ENCODE data around the gene BEST3. TPM values are rescaled to one million over a fixed set of nuclear protein-coding genes. Genes with fewer than 3 reads are reported as not detected.

The BEST3 gene
- total RNA-seq: not detected

GRCh38 chr12:69698769-69699540 is at the start of gene BEST3:
BEST3 (minus strand) TSS chr12:69699303; CDS start chr12:69697798, 1,505 bp downstream.
- Mint-ChIP-seq H3K36me3 (ENCODE audit: low read depth) (no peaks in the 10 kb centered on the region), H3K27me3 (peaks cover 6% of the 10 kb centered on the region), H3K4me3 (no peak within 1 kb of the TSS), H3K4me1 (ENCODE audit: low read depth) (no peaks in the 10 kb centered on the region), H3K27ac (no peak within 1 kb of the TSS), H3K9me3 (no peaks in the 10 kb centered on the region)
- CTCF ChIA-PET: no interaction called here
- POLR2A ChIA-PET: no interaction called here
- no peak for TF ChIP-seq CTCF (IDR thresholded peaks at IDR 0.05)
- ATAC-seq (no peak), DNase-seq (no peak)
- intact Hi-C loops (cut with micrococcal nuclease): no loop called here

- Mint-ChIP-seq H3K27ac (no peak overlapping the region), H3K4me3 (no peak overlapping the region), H3K4me1 (ENCODE audit: low read depth) (peaks cover 18% of the 10 kb centered on the region), H3K36me3 (ENCODE audit: low read depth) (peaks cover under 1% of the 10 kb centered on the region), H3K9me3 (no peaks in the 10 kb centered on the region), H3K27me3 (no peaks in the 10 kb centered on the region)
- TF ChIP-seq CTCF (IDR thresholded peaks at IDR 0.05): no peak
- DNase-seq (no peak), ATAC-seq (no peak)
- POLR2A ChIA-PET: interaction anchor here (1.2 kb wide), 1 partner anchor 9 kb away, joined by 3 read pairs; no protein-coding TSS in a partner anchor
- CTCF ChIA-PET: interaction anchor here (1.2 kb wide), 1 partner anchor 105 kb away, joined by 3 read pairs; no protein-coding TSS in a partner anchor
- intact Hi-C loops (cut with micrococcal nuclease): no loop called here
Observed at GRCh38 chr12:69744109-69744508, 45.0 kb upstream of the BEST3 start.

DNA sequence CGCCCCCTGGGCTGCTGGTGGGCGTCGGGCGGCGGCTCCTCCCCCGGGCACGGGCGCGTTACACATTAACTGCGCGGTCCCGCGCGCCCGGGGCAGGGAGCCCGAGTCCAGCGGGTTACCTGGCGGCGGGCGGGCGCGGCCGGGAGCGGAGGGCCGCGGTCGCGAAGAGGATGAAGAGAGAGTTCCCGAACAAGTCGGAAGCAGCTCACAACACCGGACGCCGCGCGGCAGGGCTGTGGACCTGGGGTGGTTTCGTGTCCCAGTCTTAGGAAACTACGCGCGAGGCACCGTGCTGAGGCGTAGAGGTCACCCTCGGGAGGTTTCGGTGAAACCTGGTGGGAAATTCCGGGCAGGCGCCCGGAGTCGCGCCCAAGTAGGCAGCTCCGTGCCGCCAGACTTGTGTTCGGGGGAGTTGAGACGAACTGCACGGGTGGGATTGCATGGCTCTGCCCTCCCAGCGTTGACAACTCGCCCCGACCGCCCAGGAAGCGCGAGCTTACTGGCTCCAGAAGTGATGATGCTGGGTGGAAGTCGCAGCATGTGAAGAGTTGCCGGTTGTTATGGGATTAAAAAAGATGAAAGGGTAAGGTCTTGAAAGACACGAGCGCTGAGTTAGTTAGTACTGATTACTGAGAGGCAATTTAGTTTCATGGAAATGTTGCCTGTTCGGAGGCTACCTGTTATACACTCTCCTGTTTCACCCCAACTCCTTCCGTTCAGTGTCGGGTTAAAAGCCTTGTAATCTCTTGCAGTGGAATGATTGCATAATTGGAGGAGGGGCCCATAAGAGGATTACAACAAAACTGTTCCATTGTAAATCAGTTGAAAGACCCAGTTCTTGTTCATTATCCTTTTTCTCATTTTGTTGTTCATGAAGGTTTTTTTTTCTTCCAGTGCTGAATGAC is 40.4 kb upstream of the BEST3 start:
- CTCF ChIA-PET: interaction anchor here (0.6 kb wide), 1 partner anchor 17 kb away, joined by 3 read pairs; no protein-coding TSS in a partner anchor
- Mint-ChIP-seq H3K27ac (peak overlapping the region; percentile 80), H3K4me3 (peak overlapping the region; percentile 86), H3K9me3 (no peaks in the 10 kb centered on the region), H3K4me1 (ENCODE audit: low read depth) (peaks cover 18% of the 10 kb centered on the region), H3K27me3 (peaks cover 10% of the 10 kb centered on the region), H3K36me3 (ENCODE audit: low read depth) (no peaks in the 10 kb centered on the region)
- DNase-seq (peak; percentile 74), ATAC-seq (peak; percentile 43)
- POLR2A ChIA-PET: interaction anchor here (0.6 to 1.8 kb wide), 4 partner anchors 8 to 1922 kb away, joined by 4 to 7 read pairs (median 5); no protein-coding TSS in a partner anchor
- TF ChIP-seq CTCF (IDR thresholded peaks at IDR 0.05): no peak
- intact Hi-C loops (cut with micrococcal nuclease): no loop called here

- Mint-ChIP-seq H3K36me3 (ENCODE audit: low read depth) (no peaks in the 10 kb centered on the region), H3K27ac (peak within 1 kb of the TSS; percentile 80), H3K9me3 (no peaks in the 10 kb centered on the region), H3K4me3 (peak within 1 kb of the TSS; percentile 86), H3K27me3 (peaks cover 10% of the 10 kb centered on the region), H3K4me1 (ENCODE audit: low read depth) (peaks cover 18% of the 10 kb centered on the region)
- peak; percentile 64 for TF ChIP-seq CTCF (IDR thresholded peaks at IDR 0.05)
- CTCF ChIA-PET: interaction anchor here (0.6 to 1.6 kb wide), 7 partner anchors 9 to 381 kb away, joined by 3 to 9 read pairs (median 5); no protein-coding TSS in a partner anchor
- intact Hi-C loops (cut with micrococcal nuclease): no loop called here
- POLR2A ChIA-PET: interaction anchor here (1.3 to 1.8 kb wide), 3 partner anchors 8 to 12 kb away, joined by 4 to 7 read pairs (median 6); no protein-coding TSS in a partner anchor
- DNase-seq (peak; percentile 91), ATAC-seq (peak; percentile 95)
Observed at GRCh38 chr12:69738351-69739286, 39.5 kb upstream of the BEST3 start, which contains the start of gene RAB3IP. RAB3IP (plus strand) TSS chr12:69738860; CDS start chr12:69755409, 16,549 bp downstream.
